GDM1 (cell line): ENCODE results near the gene ENOX1.

Source experiments
- DNase-seq: peaks from one replicate; lab custom pipeline; 2025; lab: John Stamatoyannopoulos, UW

ENOX1 gene

DNA sequence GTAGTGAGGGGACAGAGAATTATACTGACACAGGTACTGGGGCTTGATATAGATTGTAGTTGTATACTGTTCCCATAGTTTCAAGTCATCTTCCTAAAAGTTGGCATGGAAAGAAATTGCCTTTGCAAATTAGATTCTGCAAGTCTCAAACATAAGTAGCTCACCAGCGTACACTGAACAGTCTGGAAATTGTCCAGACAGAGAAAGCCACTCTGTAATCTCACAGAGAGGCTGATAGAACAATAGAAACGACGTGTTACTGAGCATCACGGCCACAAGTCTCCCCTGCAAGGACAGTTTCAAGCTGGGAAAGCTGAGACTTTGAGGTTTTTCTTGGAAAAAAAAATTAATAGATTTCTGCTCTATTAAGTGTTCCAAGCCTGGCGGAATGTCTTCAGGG is 534.8 kb downstream of the ENOX1 start:
- no peak for DNase-seq

GRCh38 chr13:43246382-43246781 is 540.4 kb downstream of the ENOX1 start:
- DNase-seq: no peak

GRCh38 chr13:43245374-43245964 is 541.3 kb downstream of the ENOX1 start:
- DNase-seq: no peak

- DNase-seq: peak; percentile 27
Measured at GRCh38 chr13:43244481-43244880, 542.3 kb downstream of the ENOX1 start.

GRCh38 chr13:43243711-43244110 is 543.1 kb downstream of the ENOX1 start:
- peak; percentile 87 for DNase-seq

- DNase-seq: no peak
Measured at GRCh38 chr13:43242040-43242439, 544.7 kb downstream of the ENOX1 start.

GRCh38 chr13:43240278-43240677 is 546.5 kb downstream of the ENOX1 start:
- no peak for DNase-seq

DNA sequence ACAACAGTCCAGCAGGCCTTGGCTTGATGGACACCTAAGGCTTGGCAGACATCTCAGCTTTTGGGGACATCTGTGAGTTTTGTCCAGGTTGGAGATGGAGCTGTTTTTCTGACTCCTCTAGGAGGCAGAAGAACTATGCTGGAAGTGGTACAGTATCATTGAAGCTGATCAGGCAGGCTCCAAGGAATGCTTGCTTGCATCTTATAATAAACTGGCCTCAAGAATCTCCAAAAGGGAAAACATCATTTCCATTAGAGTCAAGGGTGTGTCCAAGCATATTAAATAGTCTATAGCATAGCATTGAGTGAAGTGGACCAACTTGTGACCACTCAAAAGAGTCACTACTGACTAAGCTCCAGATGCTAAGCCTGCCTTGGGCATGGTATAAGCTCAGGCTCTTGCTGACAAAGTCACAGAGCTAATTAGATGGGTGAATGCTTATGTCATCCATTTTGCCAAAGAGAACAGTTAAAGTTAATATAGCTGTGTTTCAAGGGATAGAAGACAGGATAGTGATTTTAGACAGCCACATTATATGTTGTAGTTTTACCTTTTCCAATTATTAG is 547.4 kb downstream of the ENOX1 start:
- no peak for DNase-seq

GRCh38 chr13:43238341-43239083 is 548.3 kb downstream of the ENOX1 start:
- DNase-seq: no peak

- DNase-seq: no peak
Measured at GRCh38 chr13:43237616-43238015, 549.2 kb downstream of the ENOX1 start.

GRCh38 chr13:43235028-43235427 is 551.7 kb downstream of the ENOX1 start:
- no peak for DNase-seq

GRCh38 chr13:43232873-43233265 is 553.9 kb downstream of the ENOX1 start:
- DNase-seq: no peak

- no peak for DNase-seq
Measured at GRCh38 chr13:43232144-43232872, 554.5 kb downstream of the ENOX1 start.

DNA sequence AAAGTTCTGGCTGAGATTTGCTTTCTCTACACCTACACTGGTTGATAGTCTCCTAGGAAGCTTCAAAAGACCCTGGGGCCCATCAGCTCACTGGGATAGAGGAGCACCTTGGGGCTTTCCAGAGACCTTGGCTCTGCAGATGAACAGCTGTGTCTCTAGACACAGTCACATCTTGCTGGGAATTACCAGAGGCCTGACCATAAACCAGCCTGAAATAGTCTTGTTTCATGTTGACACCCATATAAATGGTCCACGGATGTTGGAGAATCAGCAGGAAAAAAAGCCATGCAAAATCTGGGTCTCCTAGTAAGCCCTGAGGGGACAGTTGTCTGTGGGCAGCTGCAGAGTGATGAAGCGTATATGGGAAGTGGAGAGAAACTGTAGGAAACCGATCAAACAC is 555.8 kb downstream of the ENOX1 start:
- DNase-seq: no peak

DNA sequence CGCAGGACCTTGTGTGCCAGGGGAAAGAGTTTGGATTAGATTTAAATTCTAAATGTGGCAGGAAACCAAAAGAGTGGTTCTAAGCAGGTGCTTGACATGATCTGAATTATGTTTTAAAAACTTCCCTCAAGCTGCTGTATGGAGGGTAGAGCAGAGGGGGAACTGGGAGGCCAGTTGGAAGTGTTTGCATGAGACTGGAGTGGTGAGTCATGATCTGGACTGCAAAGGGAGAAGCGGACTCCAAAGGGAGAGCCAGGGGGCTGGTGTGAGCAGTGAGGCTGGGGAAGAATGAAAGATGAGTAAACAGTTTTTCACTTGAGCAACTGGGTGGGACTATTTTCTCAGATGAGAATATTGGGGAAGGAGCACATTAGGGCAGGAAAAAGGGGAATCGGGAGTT is 557.3 kb downstream of the ENOX1 start:
- DNase-seq: no peak

DNA sequence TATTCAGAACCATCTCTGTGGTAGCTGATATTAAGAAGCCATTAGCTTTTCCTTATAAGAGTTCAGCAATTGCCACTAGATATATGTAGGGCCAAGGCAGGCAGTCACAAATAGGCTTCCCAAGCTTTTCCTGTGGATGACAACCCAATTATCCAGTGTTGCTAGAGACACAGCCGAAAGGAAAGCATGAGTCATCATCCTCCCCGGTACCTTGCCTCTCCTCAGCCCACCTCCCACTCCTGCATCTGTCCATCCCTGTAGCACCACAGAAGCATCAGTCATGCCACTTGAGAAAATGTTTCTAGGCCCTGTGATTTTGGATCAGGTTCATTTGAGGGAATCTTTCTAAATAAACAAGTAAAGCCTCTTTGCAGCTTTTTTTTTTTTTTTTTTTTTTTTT is 559.1 kb downstream of the ENOX1 start:
- no peak for DNase-seq

DNA sequence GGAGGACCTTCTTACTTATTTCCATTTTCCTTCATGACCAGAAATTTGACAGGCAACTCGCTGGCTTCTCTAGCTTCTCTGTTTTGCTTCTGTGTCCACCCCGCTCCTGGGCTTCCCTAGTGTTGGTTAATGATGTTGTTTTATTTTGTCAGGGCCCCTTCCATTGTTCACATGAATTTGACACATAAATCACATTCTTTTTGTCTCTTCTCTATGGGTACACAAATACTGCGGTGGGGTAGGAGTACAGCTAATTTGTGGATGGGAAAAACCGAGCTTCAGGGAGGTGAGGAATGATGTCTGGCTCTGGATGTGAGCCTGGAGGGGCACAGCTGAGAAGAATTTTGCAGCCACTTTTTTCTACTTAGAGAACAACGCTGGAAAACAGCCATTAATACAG is 563.6 kb downstream of the ENOX1 start:
- no peak for DNase-seq

- DNase-seq: no peak
Measured at GRCh38 chr13:43222086-43222485, 564.7 kb downstream of the ENOX1 start.

- DNase-seq: no peak
Measured at GRCh38 chr13:43221611-43222010, 565.2 kb downstream of the ENOX1 start.

DNA sequence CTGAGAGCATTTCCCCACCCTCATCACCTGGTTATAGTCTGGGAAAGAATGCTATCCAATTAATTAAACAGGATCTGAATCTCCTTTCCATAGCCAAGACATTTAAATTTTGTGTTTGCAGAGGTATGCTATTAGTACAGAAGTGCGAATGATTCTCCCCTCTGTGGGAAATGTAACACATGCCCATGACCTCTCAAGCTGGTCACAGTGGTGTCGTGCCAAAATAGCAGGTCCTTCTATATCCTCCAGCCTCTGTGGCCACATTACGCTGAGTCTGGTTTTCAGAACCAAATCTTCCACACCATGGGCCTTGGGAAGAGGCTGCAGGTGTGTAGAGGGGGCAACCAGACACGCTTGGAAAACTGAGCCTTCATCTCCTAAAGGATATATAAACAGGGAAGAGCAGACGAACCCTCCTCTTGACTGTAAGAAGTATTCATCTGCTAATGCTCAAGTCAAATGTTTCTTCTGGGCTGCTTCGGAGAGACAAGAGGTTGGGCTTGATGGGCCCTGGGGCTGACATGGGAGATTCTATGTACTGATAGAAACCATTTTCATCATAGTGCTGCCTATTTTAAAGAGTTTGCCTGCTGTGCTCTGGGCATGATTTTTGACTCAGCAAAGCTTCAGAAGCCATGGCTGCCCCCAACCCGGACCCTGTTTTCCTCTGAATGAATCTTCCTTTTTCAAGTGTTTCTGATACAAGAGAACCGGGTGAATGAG is 565.7 kb downstream of the ENOX1 start:
- DNase-seq: no peak

DNA sequence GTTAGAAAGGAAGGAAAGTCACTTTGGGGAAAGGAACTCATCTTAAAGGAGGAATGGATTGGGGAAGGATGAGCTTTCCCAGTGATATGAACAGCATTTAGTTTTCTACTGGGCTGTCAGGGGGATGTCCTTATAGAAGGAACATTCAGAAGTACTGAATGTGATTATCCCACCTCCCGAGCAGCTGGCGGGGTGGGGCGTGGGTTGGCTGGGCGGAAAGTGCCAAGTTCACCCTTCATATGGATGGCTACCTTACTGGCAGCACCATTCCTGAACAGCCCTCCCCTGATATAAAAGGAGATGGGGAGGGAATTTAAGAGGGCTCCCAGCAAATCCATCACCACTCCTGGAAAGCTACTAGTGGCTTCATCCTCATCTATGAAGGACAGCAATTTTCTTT is 572.6 kb downstream of the ENOX1 start:
- DNase-seq: no peak

DNA sequence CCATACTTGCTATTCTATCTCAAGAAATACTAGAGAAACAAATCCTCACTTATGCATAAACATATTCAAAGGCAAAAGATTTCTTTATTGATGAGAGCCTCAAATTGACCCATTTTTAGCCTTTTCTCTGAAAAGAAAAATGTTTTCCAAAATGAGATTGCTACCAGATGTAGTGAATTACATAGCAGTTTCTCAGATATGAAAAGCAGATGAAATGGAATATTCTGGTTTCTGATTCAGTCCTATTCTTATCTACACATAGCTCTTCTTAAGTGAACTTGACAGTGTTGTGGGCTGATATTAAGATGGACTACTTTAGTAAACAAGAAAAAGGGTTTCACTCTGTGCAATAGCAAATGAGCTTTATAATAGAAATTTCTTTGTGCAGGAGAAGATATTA is 579.9 kb downstream of the ENOX1 start:
- no peak for DNase-seq
